NK-92 treated with Interleukin-12 subunit alpha and Interleukin-12 subunit beta, amount 100 ng/mL, for 24 hours (cell line): Measurements from ENCODE around the gene GRAMD4.
"Not testable (repeated sequence)": the region's sequence is repeated elsewhere in the genome, so short reads cannot be mapped to it uniquely, and the experiment has no call there.

Experiments used
- DNase-seq: peaks from one replicate; lab custom pipeline; 2025; lab: John Stamatoyannopoulos, UW

GRAMD4 gene

GRCh38 chr22:46637711-46638600 lies 17.8 kb downstream of the GRAMD4 start:
- DNase-seq: no peak

- no peak for DNase-seq
These were observed 18.6 kb downstream of the GRAMD4 start for GRCh38 chr22:46638601-46639431.

- DNase-seq: no peak
These were observed 19.7 kb downstream of the GRAMD4 start for GRCh38 chr22:46639843-46640242.

GRCh38 chr22:46640293-46641055 lies 20.3 kb downstream of the GRAMD4 start:
- DNase-seq: no peak

- no peak for DNase-seq
These were observed 21.7 kb downstream of the GRAMD4 start for GRCh38 chr22:46641811-46642266.

GRCh38 chr22:46642840-46643480 lies 22.8 kb downstream of the GRAMD4 start:
- DNase-seq: not testable (repeated sequence)

- DNase-seq: no peak
These were observed 26.5 kb downstream of the GRAMD4 start for GRCh38 chr22:46646531-46647215.

GRCh38 chr22:46648225-46648820 lies 28.1 kb downstream of the GRAMD4 start:
- not testable (repeated sequence) for DNase-seq

- no peak for DNase-seq
These were observed 29.2 kb downstream of the GRAMD4 start for GRCh38 chr22:46649141-46650077.

- no peak for DNase-seq
These were observed 30.1 kb downstream of the GRAMD4 start for GRCh38 chr22:46650078-46650810.

- DNase-seq: no peak
These were observed 31.1 kb downstream of the GRAMD4 start for GRCh38 chr22:46651316-46651715.

GRCh38 chr22:46652081-46652846 lies 32.1 kb downstream of the GRAMD4 start:
- no peak for DNase-seq

- no peak for DNase-seq
These were observed 32.7 kb downstream of the GRAMD4 start for GRCh38 chr22:46652847-46653331.

GRCh38 chr22:46653596-46653995 lies 33.4 kb downstream of the GRAMD4 start:
- no peak for DNase-seq

- no peak for DNase-seq
These were observed 34.2 kb downstream of the GRAMD4 start for GRCh38 chr22:46654426-46654825.

- no peak for DNase-seq
These were observed 34.9 kb downstream of the GRAMD4 start for GRCh38 chr22:46654927-46655595.
